ENCODE data around the gene GNAT2.

The GNAT2 gene

DNA sequence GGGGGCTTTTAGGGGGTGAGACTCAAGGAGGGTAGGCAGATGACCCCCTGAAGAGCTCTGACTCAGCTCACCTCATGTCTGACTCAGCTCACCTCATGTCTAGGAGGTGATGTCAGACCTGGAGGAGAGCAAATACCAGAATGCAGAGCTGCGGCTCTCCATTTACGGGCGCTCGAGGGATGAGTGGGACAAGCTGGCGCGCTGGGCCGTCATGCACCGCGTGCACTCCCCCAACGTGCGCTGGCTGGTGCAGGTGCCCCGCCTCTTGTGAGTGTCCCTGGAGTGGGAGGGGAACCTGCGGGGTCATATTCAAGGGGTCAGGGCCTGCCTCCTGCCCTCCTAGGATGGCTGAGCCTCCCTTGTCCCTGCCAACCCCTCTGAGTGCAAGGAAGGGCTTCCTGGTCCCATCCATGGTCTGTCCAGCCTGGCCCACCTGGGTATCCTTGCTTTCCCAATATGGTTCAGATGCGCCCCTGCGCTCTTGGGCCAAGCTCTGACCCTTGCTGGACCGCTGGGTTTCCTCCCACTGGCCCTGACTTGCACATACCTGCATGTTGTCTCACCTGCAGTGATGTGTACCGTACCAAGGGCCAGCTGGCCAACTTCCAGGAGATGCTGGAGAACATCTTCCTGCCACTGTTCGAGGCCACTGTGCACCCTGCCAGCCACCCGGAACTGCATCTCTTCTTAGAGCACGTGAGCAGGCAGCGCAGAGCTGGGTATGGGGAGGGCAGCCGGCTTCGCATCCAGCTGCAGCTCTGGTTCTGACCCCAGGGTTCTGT lies 9.3 kb upstream of the GNAT2 start:
- no peak for DNase-seq (ENCODE audit: low read depth in 2 of 2, low spot score in 1 of 2)

DNA sequence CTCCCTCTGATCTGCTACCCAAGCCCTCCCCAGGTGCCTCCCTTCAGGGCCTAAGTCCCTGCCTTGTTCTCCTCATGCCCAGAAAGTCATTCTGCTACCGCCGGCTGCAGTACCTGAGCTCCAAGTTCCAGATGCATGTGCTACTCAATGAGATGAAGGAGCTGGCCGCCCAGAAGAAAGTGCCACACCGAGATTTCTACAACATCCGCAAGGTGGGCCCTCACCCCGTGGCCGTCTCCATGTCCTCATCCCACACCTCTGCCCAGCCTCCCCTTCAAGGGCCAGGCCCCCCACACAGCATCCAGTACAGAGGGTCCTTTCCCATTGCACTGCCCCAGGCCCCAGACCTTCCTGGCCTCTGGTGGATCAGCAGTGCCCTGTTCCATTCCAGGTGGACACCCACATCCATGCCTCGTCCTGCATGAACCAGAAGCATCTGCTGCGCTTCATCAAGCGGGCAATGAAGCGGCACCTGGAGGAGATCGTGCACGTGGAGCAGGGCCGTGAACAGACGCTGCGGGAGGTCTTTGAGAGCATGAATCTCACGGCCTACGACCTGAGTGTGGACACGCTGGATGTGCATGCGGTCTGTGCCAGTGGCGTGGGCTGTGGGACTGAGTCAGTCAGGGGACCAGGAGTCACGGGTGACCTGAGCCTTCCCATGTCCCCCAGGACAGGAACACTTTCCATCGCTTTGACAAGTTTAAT lies 8.4 kb upstream of the GNAT2 start:
- no peak for DNase-seq (ENCODE audit: low read depth in 2 of 2, low spot score in 1 of 2)

DNA sequence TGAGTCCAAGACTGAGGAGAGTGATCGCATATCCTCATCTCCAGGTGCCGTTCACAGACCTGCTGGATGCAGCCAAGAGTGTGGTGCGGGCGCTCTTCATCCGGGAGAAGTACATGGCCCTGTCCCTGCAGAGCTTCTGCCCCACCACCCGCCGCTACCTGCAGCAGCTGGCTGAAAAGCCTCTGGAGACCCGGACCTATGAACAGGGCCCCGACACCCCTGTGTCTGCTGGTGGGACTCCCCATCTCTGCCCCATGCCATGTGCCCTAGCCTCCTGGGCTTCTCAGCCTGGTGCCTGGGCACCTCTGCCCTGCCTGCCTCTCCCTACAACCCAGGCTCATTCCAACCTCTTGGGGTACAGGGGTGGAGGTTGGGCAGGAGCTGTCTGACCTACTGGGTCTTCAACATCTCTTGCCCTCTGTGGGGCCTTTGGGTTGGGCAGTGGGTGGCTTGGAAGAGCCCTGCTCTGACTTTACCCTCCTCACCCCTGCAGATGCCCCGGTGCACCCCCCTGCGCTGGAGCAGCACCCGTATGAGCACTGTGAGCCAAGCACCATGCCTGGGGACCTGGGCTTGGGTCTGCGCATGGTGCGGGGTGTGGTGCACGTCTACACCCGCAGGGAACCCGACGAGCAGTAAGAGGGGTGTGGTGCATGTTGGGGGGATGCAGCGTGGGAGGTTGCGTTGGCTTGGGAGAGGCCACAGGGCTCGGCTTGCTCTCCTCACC lies 7.4 kb upstream of the GNAT2 start:
- no peak for DNase-seq (ENCODE audit: low read depth in 2 of 2, low spot score in 1 of 2)

DNA sequence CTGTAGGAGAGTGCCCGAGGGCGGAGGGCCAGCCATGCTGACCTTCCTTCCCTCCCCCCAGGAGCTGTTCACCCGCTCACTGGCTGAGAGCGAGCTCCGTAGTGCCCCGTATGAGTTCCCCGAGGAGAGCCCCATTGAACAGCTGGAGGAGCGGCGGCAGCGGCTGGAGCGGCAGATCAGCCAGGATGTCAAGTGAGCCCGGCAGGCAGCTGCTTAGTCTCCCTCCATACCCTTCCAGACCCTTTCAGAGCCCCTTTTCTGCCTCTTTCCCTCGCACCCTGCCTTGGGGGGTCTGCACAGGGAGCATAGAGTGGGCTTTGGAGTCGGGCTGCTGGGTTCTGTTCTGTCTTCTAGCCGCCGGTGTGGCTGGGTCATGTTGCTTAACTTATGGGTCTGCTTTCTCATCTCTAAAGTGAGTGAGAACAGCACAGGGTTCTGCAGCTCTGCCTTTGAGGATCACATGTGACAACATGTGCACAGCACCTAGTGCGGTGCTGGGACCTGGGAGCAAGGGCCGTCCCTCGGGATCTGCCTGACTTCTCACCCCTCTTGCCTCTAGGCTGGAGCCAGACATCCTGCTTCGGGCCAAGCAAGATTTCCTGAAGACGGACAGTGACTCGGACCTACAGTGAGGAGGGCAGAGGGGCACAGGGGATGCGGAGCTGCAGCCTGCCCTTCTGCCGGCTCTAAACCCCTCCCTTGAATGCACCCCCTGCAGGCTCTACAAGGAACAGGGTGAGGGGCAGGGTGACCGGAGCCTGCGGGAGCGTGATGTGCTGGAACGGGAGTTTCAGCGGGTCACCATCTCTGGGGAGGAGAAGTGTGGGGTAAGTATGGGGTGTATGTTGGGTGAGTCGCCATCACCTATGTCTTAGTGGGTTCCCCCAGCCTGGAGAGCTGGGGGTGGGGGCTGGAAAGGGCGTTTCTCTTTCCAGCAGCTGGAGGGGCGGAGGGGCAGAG lies 6.5 kb upstream of the GNAT2 start:
- no peak for DNase-seq (ENCODE audit: low read depth in 2 of 2, low spot score in 1 of 2)

DNA sequence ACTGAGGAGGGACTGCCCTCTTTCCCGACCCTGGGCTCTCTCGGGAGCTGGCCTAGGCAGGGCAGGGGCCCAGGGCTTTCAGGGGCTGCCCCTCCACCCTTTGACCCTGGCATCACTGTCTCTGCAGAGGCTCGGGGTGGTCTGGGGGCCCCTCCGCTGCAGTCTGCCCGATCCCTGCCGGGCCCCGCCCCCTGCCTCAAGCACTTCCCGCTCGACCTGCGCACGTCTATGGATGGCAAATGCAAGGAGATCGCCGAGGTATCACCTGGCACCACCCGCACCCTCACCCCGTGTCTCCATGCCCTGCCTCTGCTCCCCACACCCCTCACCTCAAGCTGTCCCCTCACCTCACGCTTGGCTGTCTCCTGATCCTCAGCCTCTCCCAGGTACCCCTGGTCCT lies 5.8 kb upstream of the GNAT2 start:
- DNase-seq (ENCODE audit: low read depth in 2 of 2, low spot score in 1 of 2): no peak

DNA sequence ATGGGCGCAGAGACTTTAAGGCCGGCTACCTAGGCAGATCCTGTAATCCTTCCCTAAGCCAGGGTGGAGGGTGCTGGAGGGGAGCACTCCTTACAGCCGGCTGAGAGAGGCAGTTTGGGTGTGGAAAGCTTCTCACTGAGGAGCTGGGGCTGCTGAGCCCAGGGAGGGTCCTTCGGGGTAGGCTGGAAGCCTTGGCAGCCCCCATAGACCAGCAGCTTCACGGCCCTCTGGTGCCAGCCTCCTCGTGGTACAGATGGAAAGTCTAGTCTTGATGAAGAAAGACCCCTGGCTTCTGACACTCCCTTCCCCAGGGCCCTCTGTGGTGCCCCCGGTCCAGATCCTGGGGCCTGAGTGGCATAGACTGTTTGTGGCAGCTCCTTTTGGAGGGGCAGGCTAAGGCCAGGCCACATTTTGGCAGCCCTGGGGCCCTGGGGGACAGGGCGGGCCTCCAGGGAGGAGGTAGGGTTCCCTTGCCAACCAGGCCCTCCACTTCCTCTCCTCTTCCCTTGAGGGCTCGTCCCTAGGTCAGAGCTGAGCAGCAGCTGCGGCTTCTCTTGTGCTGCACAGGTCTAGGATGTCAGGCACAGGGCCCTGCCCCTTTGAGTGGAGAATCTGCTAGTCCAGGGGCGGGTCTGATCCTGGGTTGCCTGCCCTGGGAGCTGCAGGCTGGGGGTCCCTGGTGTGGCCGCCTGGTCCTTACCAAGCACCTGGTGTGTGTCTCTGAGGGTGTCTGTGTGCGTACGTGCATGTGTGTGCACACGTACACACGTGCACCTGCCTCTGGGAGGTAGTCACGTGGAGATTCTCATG lies 5.0 kb upstream of the GNAT2 start:
- DNase-seq (ENCODE audit: low read depth in 2 of 2, low spot score in 1 of 2): no peak

DNA sequence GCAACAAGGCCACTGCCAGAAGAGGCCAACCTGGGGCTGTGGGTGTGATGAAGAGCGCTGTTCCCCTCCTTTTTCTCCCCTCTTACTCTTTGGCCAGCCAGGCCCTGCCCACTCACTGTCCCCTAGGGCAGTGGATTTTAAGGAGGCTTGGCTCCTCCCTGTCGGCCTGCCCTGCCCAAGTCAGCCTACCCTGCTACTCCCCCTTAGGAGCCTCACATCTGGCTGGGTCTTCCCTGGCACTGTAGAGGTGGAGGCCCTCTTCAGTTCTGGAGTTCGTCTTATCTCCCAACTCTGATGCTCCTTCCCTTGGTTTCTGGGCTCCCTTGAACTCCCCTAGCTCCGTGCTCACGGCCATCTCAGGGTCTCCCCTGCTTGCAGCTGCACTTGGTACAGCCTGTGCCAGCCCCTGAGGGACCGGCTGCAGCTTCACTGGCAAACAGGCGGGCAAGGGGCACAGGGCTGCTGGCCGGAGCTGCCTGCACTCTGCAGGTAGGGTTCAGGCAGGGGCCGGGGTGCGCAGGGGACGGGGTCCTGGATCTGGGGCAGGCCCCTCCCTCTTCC lies 4.3 kb upstream of the GNAT2 start:
- DNase-seq (ENCODE audit: low read depth in 2 of 2, low spot score in 1 of 2): no peak

DNA sequence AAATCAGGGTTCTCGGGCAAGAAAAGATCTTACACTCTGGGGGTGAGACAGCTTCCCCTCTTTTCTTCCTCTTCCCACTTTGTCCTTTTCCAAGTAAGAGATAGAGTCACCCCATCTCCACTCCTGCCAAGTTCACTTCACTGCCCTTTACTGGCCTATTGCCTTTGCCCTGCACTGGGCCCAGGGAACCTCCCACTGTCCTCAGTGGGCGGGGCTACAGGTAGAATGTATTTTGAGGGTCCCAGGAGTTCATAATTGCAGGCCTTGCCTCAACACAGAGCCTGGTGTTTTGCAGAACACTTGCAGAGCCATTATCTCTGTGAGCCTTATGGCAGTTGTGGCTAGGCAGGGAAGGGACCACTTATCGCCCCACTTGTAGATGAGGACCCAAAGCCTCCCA lies 3.5 kb upstream of the GNAT2 start:
- DNase-seq (ENCODE audit: low read depth in 2 of 2, low spot score in 1 of 2): no peak

DNA sequence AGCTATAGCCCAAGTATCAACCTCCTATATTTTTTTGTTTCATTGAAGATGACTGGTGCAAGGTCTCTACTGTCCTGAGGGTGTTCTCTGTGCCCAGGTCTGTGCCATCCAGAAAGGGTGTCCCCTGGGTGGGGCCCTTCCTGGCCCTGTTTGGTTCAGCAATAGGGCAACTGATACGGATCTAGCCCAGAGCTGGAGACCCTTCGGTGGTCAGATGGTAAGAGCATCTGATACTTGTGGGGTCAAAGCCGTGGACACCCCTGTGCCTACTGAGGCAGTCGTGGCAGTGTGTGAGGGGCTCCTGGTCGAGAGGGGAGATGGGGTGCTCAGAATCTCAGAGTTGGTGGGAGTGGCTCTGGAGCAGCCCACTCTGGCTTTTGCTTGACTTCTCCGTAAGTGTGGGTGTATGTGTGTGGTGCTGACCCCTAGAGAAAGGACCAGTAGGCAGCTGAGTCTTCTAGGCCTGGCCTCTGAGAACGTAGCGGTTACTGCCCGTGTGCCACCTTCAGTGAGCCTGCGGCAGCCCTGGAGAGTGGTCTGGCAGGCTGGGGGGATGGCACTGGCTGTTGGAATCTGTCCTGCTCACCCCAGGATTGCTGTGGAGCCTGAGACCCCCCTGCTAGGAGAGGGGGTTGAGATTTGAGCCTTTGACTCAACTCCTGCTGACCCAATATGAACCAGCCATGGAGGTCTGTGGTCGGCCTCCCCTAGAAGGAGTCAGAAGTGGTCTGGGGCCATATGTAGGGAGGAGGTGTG lies 2.9 kb upstream of the GNAT2 start:
- DNase-seq (ENCODE audit: low read depth in 2 of 2, low spot score in 1 of 2): no peak

DNA sequence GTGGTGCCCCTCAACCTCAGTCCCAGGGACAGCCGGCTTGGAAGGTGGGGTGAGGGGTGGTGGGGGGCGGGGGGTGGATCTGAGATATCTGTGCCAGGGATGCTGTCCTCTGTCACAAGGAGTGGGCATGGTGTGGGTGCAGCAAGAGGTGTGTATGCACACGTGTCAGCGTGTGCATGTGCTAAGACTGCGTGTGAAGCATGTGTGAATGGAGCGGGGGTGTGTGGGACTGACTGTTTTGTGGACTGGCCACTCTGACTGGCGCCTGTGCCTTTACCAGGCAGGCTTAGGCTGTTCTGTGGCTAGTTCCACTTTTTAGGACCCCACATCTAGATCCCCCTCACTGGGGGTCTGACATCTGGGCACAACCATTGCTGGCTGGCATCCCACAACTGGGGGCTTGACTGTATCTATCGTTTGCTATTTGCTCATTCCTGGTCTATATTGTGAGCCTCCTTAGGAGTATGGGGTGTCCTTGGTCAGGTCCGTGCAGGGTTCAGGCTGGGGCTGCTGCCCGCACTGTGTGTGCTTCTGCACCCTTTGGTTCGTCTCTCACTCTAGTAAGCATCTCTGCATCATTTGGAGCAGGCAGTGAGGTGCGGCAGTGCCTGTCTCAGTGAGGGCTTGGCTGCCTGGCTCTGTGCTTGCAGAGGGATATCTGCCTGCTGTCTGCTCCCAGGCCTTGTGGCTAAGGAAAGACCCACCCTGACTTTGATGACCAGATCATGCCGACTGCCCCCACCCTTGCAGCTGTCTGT lies 2.1 kb upstream of the GNAT2 start:
- no peak for DNase-seq (ENCODE audit: low read depth in 2 of 2, low spot score in 1 of 2)

DNA sequence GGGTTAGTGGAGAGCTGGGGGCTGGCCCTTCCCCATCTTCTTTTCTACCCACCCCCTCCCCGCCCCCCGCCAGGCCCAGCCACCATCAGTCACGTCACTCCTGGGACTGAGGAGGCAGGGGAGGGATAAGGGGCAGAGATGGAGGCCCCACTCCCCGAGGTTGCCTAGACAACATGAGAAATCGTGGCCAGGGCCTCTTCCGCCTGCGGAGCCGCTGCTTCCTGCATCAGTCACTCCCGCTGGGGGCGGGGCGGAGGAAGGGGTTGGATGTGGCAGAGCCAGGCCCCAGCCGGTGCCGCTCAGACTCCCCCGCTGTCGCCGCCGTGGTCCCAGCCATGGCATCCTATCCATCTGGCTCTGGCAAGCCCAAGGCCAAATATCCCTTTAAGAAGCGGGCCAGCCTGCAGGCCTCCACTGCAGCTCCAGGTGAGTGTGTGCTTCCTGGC lies 1.4 kb upstream of the GNAT2 start:
- DNase-seq (ENCODE audit: low read depth in 2 of 2, low spot score in 1 of 2): peak; percentile 89 to 92

DNA sequence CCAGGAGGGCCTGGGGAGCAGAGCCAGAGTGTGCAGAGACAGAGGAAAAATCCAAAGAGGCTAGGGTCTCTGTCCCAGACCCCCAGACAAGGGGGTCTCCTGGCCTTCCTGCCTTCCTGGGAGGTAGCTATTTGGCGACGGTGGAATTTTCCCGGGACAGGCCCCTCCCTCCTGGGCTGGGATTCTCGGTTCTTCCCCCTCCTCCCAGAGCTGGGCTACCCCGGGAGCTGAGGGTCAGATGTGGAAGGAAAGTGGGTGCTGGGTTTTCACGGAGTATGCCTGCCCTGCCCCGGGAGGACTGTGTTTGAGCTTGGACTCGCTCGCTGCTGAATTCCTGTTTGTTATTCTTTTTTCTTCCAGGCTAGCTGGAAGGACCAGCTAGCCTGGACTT lies 980 bp upstream of the GNAT2 start:
- no peak for DNase-seq (ENCODE audit: low read depth in 2 of 2, low spot score in 1 of 2)

DNA sequence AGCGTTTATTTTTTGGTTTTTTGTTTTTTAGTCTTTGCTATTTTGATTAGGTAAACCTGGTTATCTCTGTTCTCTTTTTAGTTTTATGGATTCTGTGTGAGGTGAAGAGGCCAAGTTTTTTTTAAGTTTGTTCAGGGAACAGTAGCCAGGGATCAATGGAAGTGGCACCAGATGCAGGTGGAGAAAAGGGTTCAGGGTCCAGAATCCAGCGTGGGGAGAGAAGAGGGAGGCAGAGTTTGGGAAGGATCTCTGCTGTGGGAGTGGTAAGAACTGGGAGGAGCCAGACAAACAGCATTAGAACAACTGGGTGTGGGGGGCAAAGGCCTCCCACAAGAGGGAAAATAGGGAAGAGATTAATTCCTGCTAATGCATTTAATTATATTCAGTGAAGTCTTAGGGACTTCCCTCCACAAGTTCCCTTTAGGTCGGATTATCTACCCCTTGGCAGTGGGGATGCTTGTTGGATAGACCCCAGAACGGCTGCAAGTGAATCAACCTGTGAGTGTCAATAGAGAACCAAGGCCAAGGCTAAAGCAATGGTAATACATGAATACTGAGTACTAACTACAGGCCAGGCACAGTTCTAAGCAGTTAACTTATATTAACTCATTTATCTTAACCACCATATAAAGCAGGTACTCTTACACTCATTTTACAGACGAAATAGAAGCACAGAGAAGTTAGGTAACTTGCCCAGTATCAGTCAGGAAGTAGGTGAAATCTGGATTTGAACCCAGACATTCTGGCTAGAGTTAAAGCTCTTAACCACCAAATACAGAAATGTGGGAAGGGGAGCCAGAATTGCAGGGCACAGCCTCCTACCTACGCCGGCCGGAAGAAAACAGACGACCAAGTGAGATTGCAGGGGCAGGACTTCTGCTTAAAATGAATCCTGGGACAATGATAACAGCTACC lies 498 bp downstream of the GNAT2 start:
- DNase-seq (ENCODE audit: low read depth in 2 of 2, low spot score in 1 of 2): no peak

DNA sequence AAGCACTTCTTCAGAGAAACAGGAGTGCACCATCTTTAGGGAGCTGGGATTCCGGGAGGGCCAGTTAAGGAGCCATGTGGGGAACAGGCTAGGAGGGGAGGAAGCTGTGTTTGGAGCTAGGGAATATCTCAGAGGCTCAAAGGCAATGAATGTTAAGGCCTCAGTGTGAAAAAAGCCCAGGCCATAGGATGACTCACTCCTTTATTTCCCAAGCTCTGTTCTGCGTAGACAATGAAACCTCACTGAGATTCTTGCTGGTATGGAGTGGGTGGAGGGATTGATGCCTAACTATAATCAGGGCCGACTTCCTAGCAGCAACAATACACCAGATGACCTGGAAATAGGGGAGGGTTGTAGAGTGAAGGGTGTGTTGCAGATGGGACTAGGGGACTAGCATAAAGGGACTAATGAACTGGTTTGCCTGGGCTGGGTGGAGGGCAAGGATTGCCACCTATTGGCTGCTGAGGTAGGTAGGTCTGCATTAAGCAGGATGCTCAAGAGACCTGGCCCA lies 2.1 kb downstream of the GNAT2 start:
- no peak for DNase-seq (ENCODE audit: low read depth in 2 of 2, low spot score in 1 of 2)

DNA sequence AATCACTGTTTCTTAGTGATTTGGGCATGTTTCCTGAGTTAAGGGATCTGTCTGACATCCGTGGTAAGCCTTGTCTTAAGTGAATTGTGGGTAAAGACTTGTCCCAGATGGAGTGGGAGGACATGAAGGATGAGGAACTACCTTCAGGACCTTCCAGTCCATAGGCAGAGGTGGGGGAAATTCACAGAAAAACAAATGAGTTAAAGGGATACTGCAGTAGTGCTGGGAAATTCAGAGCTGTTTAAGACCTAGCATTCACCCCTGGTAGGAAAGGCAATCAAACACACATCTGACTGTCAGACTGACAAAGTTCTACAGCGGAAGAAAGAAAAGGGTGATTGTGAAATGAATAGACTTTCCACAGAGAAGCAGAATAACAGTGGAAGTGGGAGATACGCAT lies 3.0 kb downstream of the GNAT2 start:
- DNase-seq (ENCODE audit: low read depth in 2 of 2, low spot score in 1 of 2): no peak

DNA sequence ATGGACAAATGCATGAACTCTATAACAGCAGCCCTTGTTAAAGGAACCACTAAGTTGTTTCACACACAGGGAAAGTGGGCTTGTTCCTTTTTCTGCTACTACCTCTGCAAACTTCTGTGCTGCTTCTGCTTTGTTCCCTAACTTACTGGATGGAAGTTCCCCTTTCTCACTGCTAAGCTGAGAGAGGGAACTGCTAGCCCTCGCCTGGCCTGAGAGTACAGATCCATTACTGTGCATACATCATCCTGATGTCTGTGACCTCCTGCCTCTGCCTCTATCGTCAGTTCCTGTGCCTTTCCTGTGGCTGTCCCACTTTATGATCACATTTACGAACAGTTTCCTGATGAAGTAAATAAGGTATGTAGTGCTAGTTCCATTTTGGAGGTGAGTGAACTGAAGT lies 3.5 kb downstream of the GNAT2 start:
- no peak for DNase-seq (ENCODE audit: low read depth in 2 of 2, low spot score in 1 of 2)
